GM12891 (cell line): ENCODE results near the gene HGF.

Experiments
- POLR2AphosphoS5 ChIP-seq: IDR thresholded peaks from 2 replicates; pipeline ENCODE4 v1.6.1; 2011; ENCODE audit warnings: low read depth, low read length, control low read depth
- TAF1 ChIP-seq: IDR thresholded peaks from 2 replicates; pipeline ENCODE4 v1.6.1; 2011; ENCODE audit warnings: low read depth, low read length, control low read depth

DNA sequence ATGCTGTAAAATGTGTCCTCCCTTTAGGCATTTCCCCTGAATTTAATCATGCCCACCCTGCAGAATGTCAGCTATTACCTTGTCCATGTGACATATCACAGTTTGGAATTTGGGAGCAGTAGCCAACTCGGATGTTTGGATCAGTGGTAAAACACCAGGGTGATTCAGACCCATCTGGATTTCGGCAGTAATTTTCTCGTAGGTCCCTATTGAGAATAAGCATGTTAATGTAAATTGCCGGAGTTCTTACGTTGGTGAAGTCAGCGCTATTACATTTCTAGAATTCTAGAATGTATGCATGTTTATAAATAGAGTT is 44.1 kb downstream of the HGF start:
- no peak for TF ChIP-seq POLR2AphosphoS5
- no peak for TF ChIP-seq TAF1
